Hepatocyte (in vitro differentiated cells): ENCODE measurements around the gene SCAPER.

Experiments
- CTCF ChIP-seq: fragments of 200-600 bp; sonication (generic); IDR thresholded peaks from 2 replicates; pipeline ENCODE4 v1.5.1; 2016; ENCODE audit warnings: antibody characterized with exemption, mild to moderate bottlenecking; ENCODE audit not compliant: poor library complexity
- EZH2 ChIP-seq: fragments of 200-600 bp; sonication (generic); IDR thresholded peaks from 2 replicates; pipeline ENCODE4 v1.6.1; 2016; ENCODE audit warnings: antibody characterized with exemption, mild to moderate bottlenecking, borderline replicate concordance
- EZH2phosphoT487 ChIP-seq: fragments of 200-600 bp; sonication (generic); IDR thresholded peaks from one replicate; pipeline ENCODE4 v1.6.1; 2018; ENCODE audit warnings: antibody characterized with exemption, mild to moderate bottlenecking, low read depth, moderate library complexity; ENCODE audit not compliant: unreplicated experiment, severe bottlenecking

GRCh38 chr15:76773234-76773633 is 131.9 kb downstream of the SCAPER start:
- TF ChIP-seq EZH2phosphoT487 (no peak), CTCF (no peak), EZH2 (no peak)
